Measurements from ENCODE around the gene GET3. TPM values are rescaled to one million over a fixed set of nuclear protein-coding genes. Genes with fewer than 3 reads are reported as not detected.

Gene GET3
- total and polyA plus RNA-seq, 4 donors = 22.8 to 44.1 (median 27.2) TPM

GRCh38 chr19:12701596-12702282 lies 35.6 kb upstream of the GET3 start:
- H3K9me3 ChIP-seq (ENCODE audit: control insufficient read depth in 4 of 4, low read length in 3 of 4) = no peaks in the 10 kb centered on the region
- 94% methylated on average over 33 of the region's 33 CpGs for WGBS
- TF ChIP-seq HNF4G (IDR thresholded peaks at IDR 0.05) (no peak), EGR1 (IDR thresholded peaks at IDR 0.05; ENCODE audit: low read depth in 2 of 2) (no peak), HNF4A (conservative IDR thresholded peaks at IDR 0.05) (no peak), YY1 (IDR thresholded peaks at IDR 0.05) (no peak), RXRA (IDR thresholded peaks at IDR 0.05) (no peak), MAX (IDR thresholded peaks at IDR 0.05) (no peak), NR2F2 (IDR thresholded peaks at IDR 0.05) (no peak), ZBTB33 (IDR thresholded peaks at IDR 0.05) (no peak), GABPA (IDR thresholded peaks at IDR 0.05 in 1 of 2, conservative IDR thresholded peaks at IDR 0.05 in 1 of 2) (no peak), TAF1 (conservative IDR thresholded peaks at IDR 0.05) (no peak)
- TF ChIP-seq, protein P1, sequence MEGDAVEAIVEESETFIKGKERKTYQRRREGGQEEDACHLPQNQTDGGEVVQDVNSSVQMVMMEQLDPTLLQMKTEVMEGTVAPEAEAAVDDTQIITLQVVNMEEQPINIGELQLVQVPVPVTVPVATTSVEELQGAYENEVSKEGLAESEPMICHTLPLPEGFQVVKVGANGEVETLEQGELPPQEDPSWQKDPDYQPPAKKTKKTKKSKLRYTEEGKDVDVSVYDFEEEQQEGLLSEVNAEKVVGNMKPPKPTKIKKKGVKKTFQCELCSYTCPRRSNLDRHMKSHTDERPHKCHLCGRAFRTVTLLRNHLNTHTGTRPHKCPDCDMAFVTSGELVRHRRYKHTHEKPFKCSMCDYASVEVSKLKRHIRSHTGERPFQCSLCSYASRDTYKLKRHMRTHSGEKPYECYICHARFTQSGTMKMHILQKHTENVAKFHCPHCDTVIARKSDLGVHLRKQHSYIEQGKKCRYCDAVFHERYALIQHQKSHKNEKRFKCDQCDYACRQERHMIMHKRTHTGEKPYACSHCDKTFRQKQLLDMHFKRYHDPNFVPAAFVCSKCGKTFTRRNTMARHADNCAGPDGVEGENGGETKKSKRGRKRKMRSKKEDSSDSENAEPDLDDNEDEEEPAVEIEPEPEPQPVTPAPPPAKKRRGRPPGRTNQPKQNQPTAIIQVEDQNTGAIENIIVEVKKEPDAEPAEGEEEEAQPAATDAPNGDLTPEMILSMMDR (IDR thresholded peaks at IDR 0.05; ENCODE audit: low read depth, low read length, missing input control) = no peak

DNA sequence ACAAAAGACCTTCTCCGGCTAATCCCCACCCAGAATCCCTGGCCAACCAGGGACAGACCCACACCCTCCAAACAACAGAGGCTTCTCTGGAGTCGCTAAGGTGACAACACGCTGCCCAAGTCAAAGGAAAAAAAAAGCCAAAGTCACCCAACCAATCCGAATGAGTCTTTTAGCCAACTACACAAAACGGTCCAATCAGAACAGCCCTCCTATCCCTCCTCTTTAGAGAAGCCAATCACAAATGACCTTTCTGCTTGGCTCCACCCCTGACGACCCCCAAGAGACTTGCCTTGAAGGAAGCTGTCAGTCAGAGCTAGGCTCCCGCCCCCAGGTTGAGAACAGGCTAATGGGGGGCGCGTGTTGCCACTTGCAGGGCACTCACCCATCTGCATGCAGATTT lies 34.3 kb upstream of the GET3 start:
- H3K9me3 ChIP-seq (ENCODE audit: control insufficient read depth in 4 of 4, low read length in 3 of 4) = no peaks in the 10 kb centered on the region
- no peak overlapping the region for H3K27ac ChIP-seq (ENCODE audit: low read depth in 1 of 2, low read length in 2 of 2)
- H3K4me3 ChIP-seq (ENCODE audit: low read depth in 1 of 3, low read length in 3 of 3) = no peak overlapping the region
- DNase-seq (ENCODE audit: low spot score) = no peak
- TF ChIP-seq NR2F2 (IDR thresholded peaks at IDR 0.05) (no peak), SP1 (IDR thresholded peaks at IDR 0.05) (peak; percentile 32)
- H3K36me3 ChIP-seq (ENCODE audit: control insufficient read depth in 4 of 4, insufficient read depth in 3 of 4, low read depth in 1 of 4, low read length in 3 of 4) = peaks cover 28 to 67% (median 33%) of the 10 kb centered on the region in 4 donors
- no peak overlapping the region for H3K9ac ChIP-seq (ENCODE audit: low read depth in 1 of 2, low read length in 2 of 2)
- no peaks in the 10 kb centered on the region for H3K27me3 ChIP-seq (ENCODE audit: control insufficient read depth in 4 of 4, insufficient read depth in 4 of 4, low read length in 3 of 4)
- 88% methylated on average over 9 of the region's 9 CpGs for WGBS
- no peaks in the 10 kb centered on the region for H3K4me1 ChIP-seq (ENCODE audit: control insufficient read depth in 4 of 4, insufficient read depth in 4 of 4, low read length in 3 of 4)

More at GRCh38 chr19:12701596-12702282, 35.6 kb upstream of the GET3 start:
- Histone ChIP-seq H3K9ac (ENCODE audit: low read depth in 1 of 2, low read length in 2 of 2) (no peak overlapping the region), H3K27ac (ENCODE audit: low read depth in 1 of 2, low read length in 2 of 2) (no peak overlapping the region), H3K4me1 (ENCODE audit: control insufficient read depth in 4 of 4, insufficient read depth in 4 of 4, low read length in 3 of 4) (peaks cover 0 to 6% (median 4%) of the 10 kb centered on the region in 4 donors), H3K27me3 (ENCODE audit: control insufficient read depth in 4 of 4, insufficient read depth in 4 of 4, low read length in 3 of 4) (no peaks in the 10 kb centered on the region), H3K4me3 (ENCODE audit: low read depth in 1 of 3, low read length in 3 of 3) (no peak overlapping the region), H3K36me3 (ENCODE audit: control insufficient read depth in 4 of 4, insufficient read depth in 3 of 4, low read depth in 1 of 4, low read length in 3 of 4) (peaks cover 28 to 68% (median 31%) of the 10 kb centered on the region in 4 donors)
- DNase-seq (ENCODE audit: low spot score) = no peak

- H3K9ac ChIP-seq (ENCODE audit: low read depth in 1 of 2, low read length in 2 of 2) = no peak overlapping the region
- H3K4me1 ChIP-seq (ENCODE audit: control insufficient read depth in 4 of 4, insufficient read depth in 4 of 4, low read length in 3 of 4) = no peaks in the 10 kb centered on the region
- H3K9me3 ChIP-seq (ENCODE audit: control insufficient read depth in 4 of 4, low read length in 3 of 4) = no peaks in the 10 kb centered on the region
- 96% methylated on average over 13 of the region's 13 CpGs for WGBS
- H3K4me3 ChIP-seq (ENCODE audit: low read depth in 1 of 3, low read length in 3 of 3) = no peak overlapping the region
- no peaks in the 10 kb centered on the region for H3K27me3 ChIP-seq (ENCODE audit: control insufficient read depth in 4 of 4, insufficient read depth in 4 of 4, low read length in 3 of 4)
- H3K36me3 ChIP-seq (ENCODE audit: control insufficient read depth in 4 of 4, insufficient read depth in 3 of 4, low read depth in 1 of 4, low read length in 3 of 4) = peaks cover 34 to 77% (median 41%) of the 10 kb centered on the region in 4 donors
- no peak overlapping the region for H3K27ac ChIP-seq (ENCODE audit: low read depth in 1 of 2, low read length in 2 of 2)
- no peak for DNase-seq (ENCODE audit: low spot score)
- no peak for TF ChIP-seq YY1 (IDR thresholded peaks at IDR 0.05)
- TF ChIP-seq, protein P1 (IDR thresholded peaks at IDR 0.05; ENCODE audit: low read depth, low read length, missing input control) = no peak
- TF ChIP-seq REST (IDR thresholded peaks at IDR 0.05) = no peak
- no peak for TF ChIP-seq JUND (IDR thresholded peaks at IDR 0.05)
- no peak for TF ChIP-seq FOXA2 (IDR thresholded peaks at IDR 0.05)
- no peak for TF ChIP-seq TAF1 (conservative IDR thresholded peaks at IDR 0.05)
- no peak for TF ChIP-seq FOXA1 (IDR thresholded peaks at IDR 0.05)
- TF ChIP-seq, protein P2, sequence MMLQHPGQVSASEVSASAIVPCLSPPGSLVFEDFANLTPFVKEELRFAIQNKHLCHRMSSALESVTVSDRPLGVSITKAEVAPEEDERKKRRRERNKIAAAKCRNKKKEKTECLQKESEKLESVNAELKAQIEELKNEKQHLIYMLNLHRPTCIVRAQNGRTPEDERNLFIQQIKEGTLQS (IDR thresholded peaks at IDR 0.05) = no peak
- TF ChIP-seq RAD21 (IDR thresholded peaks at IDR 0.05) = no peak
- no peak for TF ChIP-seq HNF4A (conservative IDR thresholded peaks at IDR 0.05)
Observed at GRCh38 chr19:12705169-12705568, 32.1 kb upstream of the GET3 start.

All from liver (tissue), 9 donors.